Neuronal stem cell (in vitro differentiated cells): ENCODE measurements around the gene LRP4.
"Not testable (repeated sequence)": the region's sequence is repeated elsewhere in the genome, so short reads cannot be mapped to it uniquely, and the experiment has no call there.

Experiments used
- DNase-seq: peaks from one replicate; pipeline ENCODE4 v3.0.0-alpha.2; 2013; ENCODE audit warnings: low spot score
- H2AFZ ChIP-seq: one replicate; pipeline ENCODE4 v1.6.1; 2013; ENCODE audit warnings: mild to moderate bottlenecking, low read length, inconsistent platforms
- H2AK5ac ChIP-seq: 2 replicates; pipeline ENCODE4 v1.6.1; 2013; ENCODE audit warnings: low read depth, mild to moderate bottlenecking, inconsistent platforms, low read length, moderate library complexity, mixed read lengths
- H2BK120ac ChIP-seq: 2 replicates; pipeline ENCODE4 v1.6.1; 2013; ENCODE audit warnings: low read depth, mild to moderate bottlenecking, inconsistent platforms, low read length, moderate library complexity, mixed read lengths
- H2BK12ac ChIP-seq: one replicate; pipeline ENCODE4 v1.6.1; 2013; ENCODE audit warnings: low read length, inconsistent platforms
- H2BK15ac ChIP-seq: 2 replicates; pipeline ENCODE4 v1.6.1; 2013; ENCODE audit warnings: mild to moderate bottlenecking, low read length, inconsistent platforms, mixed read lengths
- H2BK5ac ChIP-seq: one replicate; pipeline ENCODE4 v1.6.1; 2013; ENCODE audit warnings: inconsistent platforms, mild to moderate bottlenecking, low read length, moderate library complexity
- H3K14ac ChIP-seq: one replicate; pipeline ENCODE4 v1.6.1; 2013; ENCODE audit warnings: low read length, inconsistent platforms
- H3K18ac ChIP-seq: 2 replicates; pipeline ENCODE4 v1.6.1; 2013; ENCODE audit warnings: low read length, inconsistent platforms
- H3K23ac ChIP-seq: 2 replicates; pipeline ENCODE4 v1.6.1; 2013; ENCODE audit warnings: low read depth, mild to moderate bottlenecking, mixed read lengths, low read length, inconsistent platforms; ENCODE audit not compliant: poor library complexity
- H3K27ac ChIP-seq: replicated peaks from 3 replicates; pipeline ENCODE4 v1.5.1; 2013; ENCODE audit warnings: low read length, inconsistent platforms
- H3K27me3 ChIP-seq, 3 experiments: 2 replicates each; pipeline ENCODE4 v1.6.1; 2013; ENCODE audit warnings: low read length in 3 of 3, mild to moderate bottlenecking in 2 of 3, inconsistent platforms in 1 of 3, low read depth in 1 of 3, mixed read lengths in 1 of 3, moderate library complexity in 1 of 3; ENCODE audit not compliant: control insufficient read depth in 3 of 3, insufficient read depth in 3 of 3
- H3K36me3 ChIP-seq, 2 donors: replicated peaks in 1 of 2; 2 replicates each; pipeline ENCODE4 v1.6.1; 2013; ENCODE audit warnings: low read length in 2 of 2; ENCODE audit not compliant: control insufficient read depth in 2 of 2, insufficient read depth in 2 of 2
- H3K4ac ChIP-seq: 2 replicates; pipeline ENCODE4 v1.6.1; 2013; ENCODE audit warnings: inconsistent platforms, mild to moderate bottlenecking, low read length, moderate library complexity
- H3K4me1 ChIP-seq, 2 donors: 1 replicate in 1 of 2; 2 replicates in 1 of 2; pipeline ENCODE4 v1.6.1; 2013; ENCODE audit warnings: low read length in 2 of 2, low read depth in 1 of 2; ENCODE audit not compliant: control insufficient read depth in 2 of 2, insufficient read depth in 1 of 2
- H3K4me2 ChIP-seq: one replicate; pipeline ENCODE4 v1.6.1; 2013; ENCODE audit warnings: mild to moderate bottlenecking, low read length, inconsistent platforms; ENCODE audit not compliant: insufficient read depth, poor library complexity, severe bottlenecking
- H3K4me3 ChIP-seq, 2 donors: 2 replicates each; pipeline ENCODE4 v1.5.1; 2013; ENCODE audit warnings: low read length in 2 of 2, mild to moderate bottlenecking in 2 of 2, inconsistent platforms in 1 of 2, moderate library complexity in 1 of 2
- H3K79me1 ChIP-seq: one replicate; pipeline ENCODE4 v1.6.1; 2013; ENCODE audit warnings: low read depth, mild to moderate bottlenecking, inconsistent platforms, low read length, moderate library complexity
- H3K9ac ChIP-seq: one replicate; pipeline ENCODE4 v1.6.1; 2013; ENCODE audit warnings: mild to moderate bottlenecking, low read depth, low read length, inconsistent platforms; ENCODE audit not compliant: poor library complexity
- H3K9me3 ChIP-seq, 2 donors: replicated peaks in 1 of 2; 2 replicates each; pipeline versions ENCODE3 to v1.6.1; 2013; ENCODE audit warnings: low read length in 2 of 2, mild to moderate bottlenecking in 2 of 2, inconsistent platforms in 1 of 2, low read depth in 1 of 2, mixed read lengths in 1 of 2, moderate library complexity in 1 of 2; ENCODE audit not compliant: control insufficient read depth in 2 of 2, insufficient read depth in 1 of 2
- H4K8ac ChIP-seq: one replicate; pipeline ENCODE4 v1.6.1; 2013; ENCODE audit warnings: low read depth, mild to moderate bottlenecking, inconsistent platforms, low read length, moderate library complexity
- H4K91ac ChIP-seq: one replicate; pipeline ENCODE4 v1.6.1; 2013; ENCODE audit warnings: low read length, low read depth, mild to moderate bottlenecking, inconsistent platforms; ENCODE audit not compliant: poor library complexity
- WGBS, 2 donors: extraction: QIAGEN DNeasy Blood & Tissue Kit; methylation state at CpG; one replicate each; pipeline ENCODE4 v1.1.7; 2013; ENCODE audit warnings: missing lambda C conversion rate in 2 of 2, mixed read lengths in 1 of 2; ENCODE audit not compliant: insufficient read length in 2 of 2, insufficient replicate concordance in 1 of 2; ENCODE audit errors: extremely low coverage in 2 of 2; 5-methylcytosine and 5-hydroxymethylcytosine counted together

LRP4 gene

GRCh38 chr11:46936138-46937110, 18.1 kb upstream of the LRP4 start, which contains the start of gene CSTPP1:
TSS of gene CSTPP1 (plus strand) at chr11:46936761. CDS start at chr11:46936806, 45 bp downstream.
- Histone ChIP-seq H3K4ac (no peak within 1 kb of the TSS), H3K36me3 (peaks cover 0 to 20% of the 10 kb centered on the region in 2 donors), H3K23ac (peak within 1 kb of the TSS; percentile 37), H2BK120ac (no peak within 1 kb of the TSS), H3K4me3 (peak within 1 kb of the TSS; percentile 76 to 82), H2BK15ac (no peak within 1 kb of the TSS), H3K9me3 (no peaks in the 10 kb centered on the region), H3K27ac (peak within 1 kb of the TSS; percentile 82), H2AK5ac (no peak within 1 kb of the TSS), H3K79me1 (no peaks in the 10 kb centered on the region), H3K18ac (peak within 1 kb of the TSS; percentile 53), H2BK5ac (no peak within 1 kb of the TSS), H3K9ac (peak within 1 kb of the TSS; percentile 34), H4K91ac (no peak within 1 kb of the TSS), H4K8ac (no peak within 1 kb of the TSS), H3K4me2 (peak within 1 kb of the TSS; percentile 59), H2AFZ (peak within 1 kb of the TSS; percentile 86), H3K14ac (no peak within 1 kb of the TSS), H3K27me3 (no peaks in the 10 kb centered on the region), H3K4me1 (peaks cover 0 to 2% of the 10 kb centered on the region in 2 donors), H2BK12ac (no peak within 1 kb of the TSS)
- WGBS, 2 donors = no CpG with 5 or more reads among the region's 41 CpGs
- peak; percentile 93 for DNase-seq

- H2BK15ac ChIP-seq = no peak overlapping the region
- H2BK120ac ChIP-seq = no peak overlapping the region
- no peak overlapping the region for H2BK12ac ChIP-seq
- DNase-seq = no peak
- H4K91ac ChIP-seq = no peak overlapping the region
- no peak overlapping the region for H3K9ac ChIP-seq
- no peak overlapping the region for H3K4ac ChIP-seq
- no peak overlapping the region for H2BK5ac ChIP-seq
- WGBS, 2 donors = no CpG with 5 or more reads among the region's 1 CpG
- no peak overlapping the region for H4K8ac ChIP-seq
- no peak overlapping the region for H3K4me2 ChIP-seq
- H3K14ac ChIP-seq = no peak overlapping the region
- H3K4me1 ChIP-seq = no peaks in the 10 kb centered on the region
- no peak overlapping the region for H2AFZ ChIP-seq
- no peaks in the 10 kb centered on the region for H3K79me1 ChIP-seq
- H3K36me3 ChIP-seq = no peaks in the 10 kb centered on the region
- no peak overlapping the region for H3K27ac ChIP-seq
- peaks cover 0 to 6% of the 10 kb centered on the region in 2 donors for H3K9me3 ChIP-seq
- H2AK5ac ChIP-seq = no peak overlapping the region
- no peak overlapping the region for H3K4me3 ChIP-seq
- no peak overlapping the region for H3K23ac ChIP-seq
- no peaks in the 10 kb centered on the region for H3K27me3 ChIP-seq
- no peak overlapping the region for H3K18ac ChIP-seq
Observed at GRCh38 chr11:46930089-46930488, 11.7 kb upstream of the LRP4 start.

- H3K79me1 ChIP-seq, H4K8ac ChIP-seq, H3K4me3 ChIP-seq, DNase-seq, H4K91ac ChIP-seq, H3K36me3 ChIP-seq, H2AFZ ChIP-seq, H3K4me1 ChIP-seq, H3K27ac ChIP-seq, H3K27me3 ChIP-seq, H3K23ac ChIP-seq, H2BK5ac ChIP-seq, H2AK5ac ChIP-seq, H3K4me2 ChIP-seq, H3K4ac ChIP-seq, H2BK120ac ChIP-seq, H3K14ac ChIP-seq, H2BK12ac ChIP-seq, H3K9me3 ChIP-seq, H2BK15ac ChIP-seq, H3K18ac ChIP-seq, H3K9ac ChIP-seq: not testable (repeated sequence)
- WGBS, 2 donors = no CpG with 5 or more reads among the region's 1 CpG
Observed at GRCh38 chr11:46928701-46929100, 10.4 kb upstream of the LRP4 start.

- not testable (repeated sequence) for H2AK5ac ChIP-seq, H3K9me3 ChIP-seq, H3K23ac ChIP-seq, H3K4me3 ChIP-seq, H4K91ac ChIP-seq, H2BK120ac ChIP-seq, H3K4me1 ChIP-seq, H2AFZ ChIP-seq, H3K9ac ChIP-seq, H2BK5ac ChIP-seq, H2BK12ac ChIP-seq, H4K8ac ChIP-seq, H3K36me3 ChIP-seq, H3K4me2 ChIP-seq, H3K18ac ChIP-seq, H3K4ac ChIP-seq, H3K27me3 ChIP-seq, H3K79me1 ChIP-seq, H3K14ac ChIP-seq, H2BK15ac ChIP-seq, H3K27ac ChIP-seq, DNase-seq
- no CpG with 5 or more reads among the region's 4 CpGs for WGBS, 2 donors
Observed at GRCh38 chr11:46927928-46928327, 9.6 kb upstream of the LRP4 start.
